Measurements from ENCODE around the gene ZNF608.

Gene ZNF608

DNA sequence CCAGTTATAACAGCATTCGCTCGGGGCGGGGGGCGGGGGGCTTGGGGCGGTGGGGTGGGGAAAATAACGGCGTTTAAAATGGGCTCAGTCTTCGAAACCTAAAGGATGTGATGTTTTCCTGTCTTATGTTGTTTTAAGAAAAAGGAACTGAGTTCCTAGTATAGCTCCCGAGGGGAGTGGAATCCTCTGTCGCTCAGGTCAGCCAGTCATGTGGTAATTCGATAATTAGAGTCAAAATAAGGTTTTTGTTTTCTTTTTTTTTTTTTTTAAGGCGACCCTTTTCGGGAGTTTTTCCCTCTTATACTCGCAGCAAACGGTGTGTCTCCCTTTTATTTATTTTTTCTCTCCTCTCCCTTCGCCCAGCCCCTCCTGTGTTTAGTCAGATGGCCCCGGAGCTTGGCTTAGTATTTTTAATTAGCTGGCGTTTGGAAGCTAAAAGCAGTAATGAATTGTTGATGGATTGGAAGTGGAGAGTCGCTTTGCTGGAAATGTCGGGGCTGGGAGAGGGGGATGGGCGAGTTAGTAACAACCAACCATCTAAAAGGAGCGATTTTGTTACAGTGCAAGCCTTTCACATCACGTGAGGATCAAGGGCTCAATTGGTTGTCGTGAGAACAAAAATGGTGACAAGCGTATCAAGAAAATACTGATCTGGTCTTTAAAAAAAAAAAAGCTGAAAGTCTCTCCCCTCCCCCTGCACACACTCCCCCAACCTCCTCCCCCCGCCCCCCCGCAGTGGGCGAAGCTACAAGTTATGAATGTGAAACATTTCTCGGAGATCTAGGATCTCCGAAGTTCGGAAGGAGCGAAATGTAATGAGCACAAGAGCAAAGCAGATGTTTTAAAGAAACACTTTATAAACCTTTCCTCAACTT lies 714 bp upstream of the ZNF608 start:
- no peak for TF ChIP-seq CTCF (IDR thresholded peaks at IDR 0.05; ENCODE audit: low read depth, low read length, missing control alignments)
- peak; percentile 91 for DNase-seq (ENCODE audit: extremely low read depth, low read depth)
- H3K4me3 ChIP-seq (replicated peaks; ENCODE audit: low read depth, low read length), result peak overlapping the region; percentile 62

DNA sequence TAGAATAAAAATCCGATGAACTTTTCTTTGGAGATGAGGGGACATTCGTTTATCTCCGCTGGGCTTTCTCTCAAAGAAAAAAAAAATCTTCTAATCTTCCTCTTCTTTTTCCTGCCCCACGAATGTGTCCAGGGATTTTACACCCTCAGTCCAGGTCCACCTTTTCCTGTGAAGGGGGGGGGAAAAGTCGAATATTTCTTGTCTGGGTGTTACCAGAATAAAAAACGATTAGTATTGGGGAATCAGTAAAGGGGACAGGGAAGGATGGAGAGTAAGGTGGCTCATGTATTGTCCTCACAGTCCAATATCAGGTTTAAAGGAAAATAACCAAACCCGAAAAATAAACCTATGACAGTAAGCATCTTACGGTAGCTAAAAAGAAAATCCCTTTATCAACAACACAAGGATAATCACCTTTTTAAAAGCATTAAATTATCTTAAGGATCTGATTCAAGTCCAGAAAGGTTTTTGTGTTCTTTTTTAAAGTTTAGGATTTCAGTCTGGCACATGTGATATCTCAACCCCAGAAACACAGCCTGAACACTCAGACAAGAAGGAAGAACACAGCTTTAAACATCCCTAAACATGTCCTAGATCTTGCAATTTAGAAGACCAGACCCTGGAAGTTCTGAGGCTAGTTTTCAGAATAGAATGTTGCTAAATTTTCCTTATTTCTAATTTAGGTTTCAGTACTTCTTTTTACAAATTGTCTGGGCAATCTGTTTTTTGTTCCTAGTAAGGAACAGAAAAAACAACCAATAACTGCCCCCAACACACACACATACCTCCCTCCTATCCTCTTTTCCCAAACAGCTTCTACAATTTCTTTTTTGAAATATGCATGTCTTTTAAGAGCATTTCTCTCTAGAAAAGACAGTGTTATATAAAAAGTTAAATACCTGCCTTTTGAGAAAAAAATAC lies 1.2 kb downstream of the ZNF608 start:
- TF ChIP-seq CTCF (IDR thresholded peaks at IDR 0.05; ENCODE audit: low read depth, low read length, missing control alignments), result no peak
- H3K4me3 ChIP-seq (replicated peaks; ENCODE audit: low read depth, low read length), result peak overlapping the region; percentile 62
- DNase-seq (ENCODE audit: extremely low read depth, low read depth), result no peak

DNA sequence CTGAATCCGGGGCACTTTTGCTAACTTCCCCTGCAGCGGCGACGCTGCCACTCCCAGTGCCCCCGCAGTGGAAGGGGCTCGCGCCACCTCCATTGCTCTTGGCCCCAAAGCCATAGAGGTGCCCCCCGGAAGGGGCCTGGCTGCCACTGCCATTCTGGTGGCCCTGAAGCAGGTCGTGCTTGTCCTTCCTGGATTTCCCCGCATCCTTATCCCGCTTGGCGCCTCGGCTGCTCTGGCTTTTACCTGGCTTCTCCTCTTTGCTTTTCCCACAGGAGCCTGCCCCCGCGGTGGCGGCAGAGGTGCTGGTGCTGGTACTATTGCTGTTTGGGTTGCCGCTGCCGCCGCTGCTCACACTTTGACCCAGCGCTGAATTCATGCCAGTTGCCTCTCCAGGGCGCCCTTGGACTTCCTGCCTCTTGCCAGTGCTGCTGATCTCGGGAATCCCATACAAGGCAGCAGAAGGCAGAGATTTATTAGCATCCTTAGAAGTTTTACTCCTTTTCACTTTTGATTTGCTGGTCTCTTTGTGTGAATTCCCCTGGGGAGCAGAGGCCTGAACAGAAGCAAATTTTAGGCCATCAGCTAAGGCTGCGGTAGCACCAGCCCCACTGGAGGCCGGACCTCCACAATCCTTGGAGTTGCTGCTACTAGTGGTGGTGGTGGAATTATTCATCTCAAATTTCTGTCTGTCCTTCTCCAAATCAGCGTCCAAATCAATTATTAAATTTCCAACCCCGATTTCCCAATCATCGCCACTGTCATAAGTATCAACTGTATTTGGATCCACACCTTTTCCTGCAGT lies 2.1 kb downstream of the ZNF608 start:
- TF ChIP-seq CTCF (IDR thresholded peaks at IDR 0.05; ENCODE audit: low read depth, low read length, missing control alignments), result no peak
- no peak for DNase-seq (ENCODE audit: extremely low read depth, low read depth)
- peak overlapping the region; percentile 62 for H3K4me3 ChIP-seq (replicated peaks; ENCODE audit: low read depth, low read length)

- no peak for DNase-seq (ENCODE audit: extremely low read depth, low read depth)
- TF ChIP-seq CTCF (IDR thresholded peaks at IDR 0.05; ENCODE audit: low read depth, low read length, missing control alignments), result no peak
- H3K4me3 ChIP-seq (replicated peaks; ENCODE audit: low read depth, low read length), result peak overlapping the region; percentile 62
These were observed 2.8 kb downstream of the ZNF608 start for GRCh38 chr5:124743602-124744169.

DNA sequence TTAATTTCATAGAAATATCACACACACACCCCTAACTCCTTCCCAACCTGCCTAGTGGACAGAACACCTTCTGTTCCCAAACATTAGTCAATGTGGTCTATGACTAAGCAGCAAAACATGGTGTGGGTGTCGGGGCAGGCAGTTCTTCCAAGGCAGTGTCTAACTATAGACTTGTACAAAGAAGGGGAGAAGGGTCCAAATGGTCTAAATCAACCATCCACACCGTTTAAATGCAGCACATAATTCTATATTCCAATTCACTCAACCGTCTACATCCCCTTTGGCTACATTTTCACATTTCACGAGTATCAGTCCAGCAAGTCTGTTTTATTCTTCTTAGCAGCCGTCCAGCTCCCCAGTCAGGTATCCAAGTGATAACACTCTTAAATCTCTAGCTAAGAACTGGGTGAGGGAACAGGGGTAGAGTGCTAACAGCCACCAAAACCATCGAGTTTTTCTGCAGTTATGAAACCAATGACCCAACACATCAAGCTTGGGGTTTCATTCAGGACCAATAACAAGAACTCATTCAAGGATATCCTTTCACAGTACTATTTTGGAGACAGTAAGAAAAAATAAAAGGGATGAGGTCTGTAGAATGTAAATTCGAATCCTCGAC lies 3.3 kb downstream of the ZNF608 start:
- no peak for TF ChIP-seq CTCF (IDR thresholded peaks at IDR 0.05; ENCODE audit: low read depth, low read length, missing control alignments)
- DNase-seq (ENCODE audit: extremely low read depth, low read depth), result no peak
- peak overlapping the region; percentile 62 for H3K4me3 ChIP-seq (replicated peaks; ENCODE audit: low read depth, low read length)
